Urothelium cell line (cell line): Measurements from ENCODE around the gene DPT.
A peak's percentile ranks its signal among the peaks of the same experiment; 100 is the strongest.

Experiments
- DNase-seq: peaks from one replicate; pipeline ENCODE4 v3.0.0; 2011; ENCODE audit warnings: low spot score, mixed read lengths
- FAIRE-seq: peaks from 2 replicates; lab custom pipeline; 2011; peaks lifted over from hg19 to GRCh38; lab: Jason Lieb, UNC

The DPT gene

GRCh38 chr1:168672278-168672677 lies 56.7 kb downstream of the DPT start:
- FAIRE-seq (no peak), DNase-seq (no peak)

DNA sequence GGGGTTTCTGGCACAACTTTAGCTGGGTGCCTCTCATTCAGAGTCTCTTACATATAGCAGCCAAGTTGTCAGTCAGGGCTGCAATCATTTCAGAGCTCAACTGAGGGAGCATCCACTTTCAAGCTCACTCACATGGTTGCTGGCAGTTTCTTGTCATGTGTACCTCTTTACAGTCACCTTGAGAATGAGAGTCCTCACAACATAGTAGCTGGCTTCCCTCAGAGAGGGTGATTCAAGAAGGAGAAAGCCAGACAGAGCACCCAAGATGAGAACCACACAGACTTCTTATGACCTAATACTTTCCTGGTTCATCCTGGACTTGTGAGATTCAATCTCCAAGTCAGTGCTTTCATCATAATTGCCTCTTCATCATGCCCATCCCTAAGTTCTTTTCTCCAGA lies 57.2 kb downstream of the DPT start:
- FAIRE-seq (no peak), DNase-seq (no peak)

DNA sequence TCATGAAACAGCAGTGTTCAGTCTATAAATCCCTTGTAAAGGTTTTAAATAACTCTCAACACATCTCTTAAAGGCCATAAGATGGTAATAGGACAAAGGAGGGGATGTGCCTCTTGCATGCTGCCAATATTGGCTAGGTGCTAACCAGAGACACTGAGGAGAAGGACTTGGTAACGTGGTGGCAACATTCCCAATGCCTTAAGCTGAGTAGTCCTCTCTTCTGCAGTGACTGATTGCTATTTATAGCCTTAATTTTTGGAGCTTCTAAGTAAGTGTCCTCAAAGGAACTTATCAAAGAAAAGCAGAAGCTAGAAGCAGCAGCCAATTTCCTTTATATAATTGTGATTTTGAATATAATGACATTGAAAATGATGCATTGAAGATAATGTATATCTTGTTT lies 63.0 kb downstream of the DPT start:
- no peak for DNase-seq
- FAIRE-seq = no peak

DNA sequence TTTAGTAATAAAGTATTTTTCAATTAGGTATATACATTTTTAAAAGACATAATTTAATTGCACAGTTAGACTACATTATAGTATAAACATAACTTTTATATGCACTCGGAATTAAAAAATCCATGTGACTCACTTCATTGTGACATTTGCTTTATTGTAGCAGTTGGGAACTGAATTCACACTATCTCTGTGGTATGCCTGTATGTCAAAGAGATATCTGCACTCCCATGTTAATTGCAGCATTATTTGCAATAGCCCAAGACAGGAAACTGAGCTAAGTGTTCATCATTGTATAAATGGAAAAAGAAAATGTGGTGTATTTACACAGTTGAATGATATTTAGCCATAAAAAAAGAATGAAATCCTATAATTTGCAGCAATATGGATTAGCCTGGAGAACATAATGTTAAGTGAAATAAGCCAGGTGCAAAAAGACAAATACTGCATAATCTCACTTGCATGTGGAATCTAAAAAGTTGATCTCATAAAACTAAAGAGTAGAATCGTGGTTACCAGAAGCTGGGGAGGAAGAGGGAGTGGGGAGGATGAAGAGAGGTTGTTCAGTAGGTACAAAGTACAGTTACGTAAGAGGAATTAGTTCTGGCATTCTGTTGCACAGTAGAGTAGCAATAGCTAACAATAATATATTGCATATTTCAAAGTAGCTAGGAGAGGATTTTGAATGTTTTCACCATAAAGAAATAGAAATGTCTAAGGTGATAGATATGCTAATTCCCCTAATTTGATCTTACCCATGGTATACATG lies 64.8 kb downstream of the DPT start:
- no peak for FAIRE-seq
- no peak for DNase-seq

GRCh38 chr1:168656485-168656884 lies 72.5 kb downstream of the DPT start:
- FAIRE-seq (no peak), DNase-seq (no peak)

DNA sequence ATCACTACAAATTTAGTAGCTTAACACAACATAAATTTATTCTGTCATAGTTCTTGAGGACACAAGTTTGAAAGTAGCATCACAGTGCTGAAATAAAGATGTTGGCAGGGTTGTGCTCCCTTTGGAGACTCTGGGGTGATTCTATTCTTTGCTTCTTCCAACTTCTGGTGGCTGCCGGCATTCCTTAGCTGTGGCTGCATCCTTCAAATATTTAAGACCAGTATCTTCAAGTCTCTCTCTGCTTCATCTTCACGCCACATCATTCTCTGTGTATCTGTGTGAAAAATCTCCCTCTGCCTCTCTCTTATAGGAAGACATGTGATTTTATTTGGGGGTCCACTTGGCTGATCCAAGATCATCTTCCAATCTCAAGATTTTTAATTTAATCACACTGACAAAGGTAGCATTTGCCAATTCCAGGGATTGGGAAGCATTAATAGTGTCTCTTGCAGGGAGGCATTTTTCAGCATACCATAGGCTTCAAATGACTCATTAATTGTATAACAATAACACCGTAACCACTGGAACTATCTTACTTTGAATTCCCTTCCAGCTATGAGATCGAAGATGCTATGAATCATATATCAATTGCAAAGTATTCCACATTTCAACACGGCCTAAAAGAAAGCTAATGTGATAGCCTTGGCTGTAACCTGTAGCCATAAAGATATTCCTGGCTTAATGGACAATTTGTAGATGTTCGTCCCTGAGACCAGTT lies 74.6 kb downstream of the DPT start:
- DNase-seq (no peak), FAIRE-seq (no peak)

DNA sequence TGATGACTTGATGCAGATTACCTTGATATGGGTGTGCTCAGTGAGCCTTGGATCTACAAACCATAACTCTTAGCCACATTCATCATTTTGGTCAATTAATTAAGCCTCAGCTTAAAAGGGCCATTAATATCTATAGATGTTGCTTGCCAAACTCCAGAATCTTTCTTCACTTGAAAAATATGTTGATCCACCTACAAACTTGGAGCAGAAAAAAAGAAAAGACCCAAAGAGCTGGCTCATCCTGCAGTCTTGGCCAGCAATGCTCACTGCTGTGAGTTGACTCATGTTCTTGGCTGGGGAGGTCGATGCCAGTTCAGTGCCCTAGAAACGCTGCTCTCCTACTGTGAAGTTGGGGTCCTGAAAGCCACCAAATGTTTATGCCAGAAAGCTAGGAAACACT lies 75.4 kb downstream of the DPT start:
- FAIRE-seq = no peak
- peak; percentile 16 for DNase-seq

DNA sequence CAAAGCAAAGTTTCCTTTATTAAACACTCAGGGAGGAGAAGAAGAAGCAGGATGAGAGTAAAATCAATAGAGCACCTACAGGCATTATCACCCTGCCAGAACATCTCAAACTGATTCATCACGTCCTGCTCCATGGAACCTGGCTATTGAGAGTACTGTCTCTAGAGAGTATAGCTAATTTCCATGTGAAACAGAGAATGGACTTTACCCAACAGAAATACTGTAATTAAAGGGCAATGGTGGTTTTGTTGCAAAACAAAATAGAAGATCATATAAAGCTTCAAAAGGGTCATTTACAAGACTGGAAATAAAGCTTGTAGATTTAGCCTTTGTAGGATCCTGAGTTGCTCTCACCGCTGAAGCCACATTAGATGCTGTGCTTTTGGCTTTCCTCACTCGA lies 83.3 kb downstream of the DPT start:
- FAIRE-seq = no peak
- DNase-seq = no peak
